GM12892 (cell line): ENCODE data around the gene GRIA1.

Experiments used
- POLR2A ChIP-seq: IDR thresholded peaks from 2 replicates; pipeline ENCODE4 v1.6.1; 2011; ENCODE audit warnings: low read depth, low read length, control low read depth
- POLR2AphosphoS5 ChIP-seq: IDR thresholded peaks from 2 replicates; pipeline ENCODE4 v1.6.1; 2011; ENCODE audit warnings: low read depth, low read length, control low read depth
- TAF1 ChIP-seq: IDR thresholded peaks from 2 replicates; pipeline ENCODE4 v1.6.1; 2011; ENCODE audit warnings: low read depth, mild to moderate bottlenecking, control low read depth, low read length, borderline replicate concordance

GRCh38 chr5:153660919-153661318 is 170.4 kb downstream of the GRIA1 start:
- TF ChIP-seq POLR2AphosphoS5 (no peak), TAF1 (no peak), POLR2A (no peak)
